Osteocyte (in vitro differentiated cells): ENCODE data around the gene HOXB4. TPM values are rescaled to one million over a fixed set of nuclear protein-coding genes. Genes with fewer than 3 reads are reported as not detected.
"Not testable (repeated sequence)": the region's sequence is repeated elsewhere in the genome, so short reads cannot be mapped to it uniquely, and the experiment has no call there.

Experiments
- DNase-seq: peaks from one replicate; pipeline ENCODE4 v3.0.0; 2021; ENCODE audit warnings: mixed read lengths; ENCODE audit not compliant: unreplicated experiment; ENCODE audit errors: extremely low spot score
- H3K27ac Mint-ChIP-seq: one replicate; pipeline ENCODE4 v1.8.0; 2021; ENCODE audit warnings: mild to moderate bottlenecking, mixed read lengths; ENCODE audit not compliant: unreplicated experiment
- H3K27me3 Mint-ChIP-seq: one replicate; pipeline ENCODE4 v1.8.0; 2021; ENCODE audit warnings: mixed read lengths; ENCODE audit not compliant: unreplicated experiment
- H3K36me3 Mint-ChIP-seq: one replicate; pipeline ENCODE4 v1.8.0; 2021; ENCODE audit warnings: mixed read lengths; ENCODE audit not compliant: unreplicated experiment
- H3K4me1 Mint-ChIP-seq: one replicate; pipeline ENCODE4 v1.8.0; 2021; ENCODE audit warnings: mixed read lengths; ENCODE audit not compliant: unreplicated experiment
- H3K4me3 Mint-ChIP-seq: one replicate; pipeline ENCODE4 v1.8.0; 2021; ENCODE audit warnings: mild to moderate bottlenecking, moderate library complexity, mixed read lengths; ENCODE audit not compliant: unreplicated experiment
- H3K9me3 Mint-ChIP-seq: one replicate; pipeline ENCODE4 v1.8.0; 2021; ENCODE audit warnings: mixed read lengths; ENCODE audit not compliant: unreplicated experiment
- CTCF ChIP-seq: fragments of 200-600 bp; sonication (generic); IDR thresholded peaks from 2 replicates; pipeline ENCODE4 v1.5.0; 2021; ENCODE audit warnings: antibody characterized with exemption, mild to moderate bottlenecking, moderate library complexity
- total RNA-seq: library from RNA; stranded (reverse); gene quantifications from 2 replicates; pipeline ENCODE4 v1.2.1, GENCODE V29; 2021

The HOXB4 gene
- total RNA-seq, 1 donor from 2014 or later: not detected

DNA sequence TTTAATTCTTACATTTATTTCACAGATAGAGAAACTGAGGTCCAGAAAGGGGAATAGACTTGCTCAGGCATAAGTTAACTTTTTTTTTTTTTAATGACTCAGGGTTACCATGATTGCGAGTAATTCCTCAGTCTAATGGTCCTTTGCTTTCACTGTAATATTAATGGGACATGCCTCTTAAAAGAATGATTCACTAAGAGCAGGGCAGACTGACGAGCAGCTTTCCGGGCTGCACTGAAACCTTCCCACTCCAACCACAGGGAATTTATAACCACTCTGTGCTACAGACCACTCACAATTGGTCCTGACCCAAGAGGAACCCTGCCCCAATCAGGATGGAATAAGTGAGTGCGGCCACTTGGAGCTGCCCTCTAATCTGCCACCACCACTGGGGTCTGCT is 39.0 kb downstream of the HOXB4 start:
- peaks cover 56% of the 10 kb centered on the region for H3K27me3 Mint-ChIP-seq
- H3K4me1 Mint-ChIP-seq: peaks cover 11% of the 10 kb centered on the region
- no peak overlapping the region for H3K4me3 Mint-ChIP-seq
- DNase-seq: no peak
- no peaks in the 10 kb centered on the region for H3K9me3 Mint-ChIP-seq
- no peak overlapping the region for H3K27ac Mint-ChIP-seq
- H3K36me3 Mint-ChIP-seq: no peaks in the 10 kb centered on the region
- TF ChIP-seq CTCF: no peak

DNA sequence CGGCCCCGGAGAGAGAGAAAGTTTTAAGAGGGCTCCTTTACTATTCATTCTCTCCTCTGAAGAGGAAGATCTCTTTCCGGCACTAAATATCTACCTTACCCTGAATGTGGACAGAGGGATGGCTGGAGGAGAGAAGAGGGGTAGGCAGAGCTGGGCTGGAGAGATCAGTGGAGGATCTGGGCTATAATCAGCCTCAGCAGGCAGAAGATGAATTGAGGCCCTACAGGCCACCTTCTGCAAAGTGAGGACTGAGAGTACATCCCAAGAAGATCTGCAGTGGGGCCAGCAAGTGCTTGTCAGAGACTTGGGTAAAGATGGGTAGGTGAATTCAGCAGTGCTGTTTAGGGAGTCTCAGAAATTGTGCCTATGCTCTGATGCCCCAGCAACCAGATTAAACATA is 40.8 kb downstream of the HOXB4 start:
- H3K27me3 Mint-ChIP-seq: peaks cover 45% of the 10 kb centered on the region
- H3K36me3 Mint-ChIP-seq: no peaks in the 10 kb centered on the region
- no peaks in the 10 kb centered on the region for H3K4me1 Mint-ChIP-seq
- H3K4me3 Mint-ChIP-seq: no peak overlapping the region
- no peak for DNase-seq
- no peak for TF ChIP-seq CTCF
- no peaks in the 10 kb centered on the region for H3K9me3 Mint-ChIP-seq
- no peak overlapping the region for H3K27ac Mint-ChIP-seq

- not testable (repeated sequence) for H3K9me3 Mint-ChIP-seq, DNase-seq, H3K4me1 Mint-ChIP-seq, H3K36me3 Mint-ChIP-seq, H3K4me3 Mint-ChIP-seq, H3K27ac Mint-ChIP-seq
- peaks cover 44% of the 10 kb centered on the region for H3K27me3 Mint-ChIP-seq
Observed at GRCh38 chr17:48535793-48536559, 42.2 kb downstream of the HOXB4 start.

DNA sequence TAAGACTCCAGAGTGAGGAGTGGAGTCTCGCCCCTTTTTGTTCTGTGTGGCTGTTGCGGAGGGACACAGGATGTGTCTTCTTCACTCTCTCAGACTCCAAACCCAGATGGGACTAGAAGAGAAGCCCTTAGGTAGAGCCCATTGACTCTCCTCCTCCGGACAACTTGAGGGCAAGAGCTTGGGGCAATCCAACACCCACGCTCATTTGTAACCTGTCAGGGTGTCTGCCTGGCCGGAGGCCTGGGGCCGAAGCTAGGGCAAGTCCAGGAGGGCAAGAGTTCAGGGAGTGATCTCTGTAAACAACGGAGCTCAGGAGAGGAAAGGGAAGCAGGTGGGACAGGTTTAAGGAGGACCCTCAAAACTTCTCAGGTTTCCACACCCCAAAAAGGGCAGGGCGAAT is 45.9 kb downstream of the HOXB4 start:
- no peak for DNase-seq
- H3K36me3 Mint-ChIP-seq: no peaks in the 10 kb centered on the region
- H3K27me3 Mint-ChIP-seq: peaks cover 53% of the 10 kb centered on the region
- H3K4me3 Mint-ChIP-seq: no peak overlapping the region
- no peak for TF ChIP-seq CTCF
- H3K27ac Mint-ChIP-seq: no peak overlapping the region
- no peaks in the 10 kb centered on the region for H3K4me1 Mint-ChIP-seq
- no peaks in the 10 kb centered on the region for H3K9me3 Mint-ChIP-seq

DNA sequence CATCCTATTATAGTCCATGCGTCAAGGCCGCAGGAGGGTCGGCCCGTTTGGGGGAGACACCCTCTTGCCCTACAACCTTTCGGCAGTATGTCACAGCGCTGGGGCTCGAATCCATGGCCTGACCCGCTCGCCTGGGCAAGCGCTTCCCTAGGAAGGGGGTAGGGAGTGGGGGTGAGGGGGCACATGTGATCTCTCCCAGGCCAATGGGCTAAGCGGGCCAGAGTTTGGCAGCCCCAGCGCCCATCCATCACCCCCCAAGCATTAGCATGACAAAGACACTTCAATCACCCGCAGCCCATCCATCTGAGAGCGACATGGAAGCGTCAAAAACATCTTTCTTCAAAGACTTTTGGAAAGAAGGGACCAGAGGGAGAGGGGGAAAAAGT is 47.3 kb downstream of the HOXB4 start, which contains the start of gene HOXB1:
Gene HOXB1, minus strand, starts transcription at position 125 of the 386 bp plus-strand sequence. Its CDS starts 107 bp downstream, at position 18.
- no peak within 1 kb of the TSS for H3K27ac Mint-ChIP-seq
- no peak within 1 kb of the TSS for H3K4me3 Mint-ChIP-seq
- no peaks in the 10 kb centered on the region for H3K36me3 Mint-ChIP-seq
- no peaks in the 10 kb centered on the region for H3K4me1 Mint-ChIP-seq
- DNase-seq: no peak
- H3K9me3 Mint-ChIP-seq: no peaks in the 10 kb centered on the region
- TF ChIP-seq CTCF: no peak
- peaks cover 56% of the 10 kb centered on the region for H3K27me3 Mint-ChIP-seq
